ENCODE data around the gene MMP24.

DNA sequence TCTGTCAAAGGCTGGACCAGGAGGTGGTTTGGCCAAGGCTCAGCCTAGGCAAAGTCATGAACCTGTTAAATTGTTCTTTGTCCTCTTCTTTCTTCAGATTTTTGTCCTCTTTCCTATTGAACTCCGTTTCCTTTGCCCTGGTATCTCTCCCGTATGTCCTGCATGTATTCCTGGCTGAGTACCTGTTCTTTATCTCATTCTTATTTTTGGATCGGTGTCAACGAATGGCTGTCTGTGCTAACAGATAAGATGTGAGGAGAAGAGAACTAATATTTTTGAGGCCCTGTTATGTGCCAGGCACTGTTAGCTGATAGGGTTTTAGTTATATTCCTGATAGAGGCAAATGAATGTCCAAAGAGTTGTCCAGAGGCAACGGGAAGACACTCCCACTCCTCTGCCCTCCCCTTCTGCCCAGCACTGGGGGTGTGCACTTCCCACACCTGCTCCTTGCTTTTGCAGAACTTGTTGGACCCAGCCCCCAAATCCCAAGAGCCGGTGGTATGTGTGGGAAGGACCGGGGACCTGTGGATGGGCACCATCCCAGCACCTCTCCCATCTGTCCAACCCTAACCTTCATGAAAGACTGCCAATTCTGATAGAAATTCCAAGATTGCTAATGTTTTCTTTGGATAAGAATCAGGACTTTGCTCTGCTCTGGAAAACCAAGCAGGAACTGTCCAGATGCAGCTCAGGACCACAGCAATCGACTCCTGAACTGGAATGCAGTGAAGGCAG, 30.9 kb downstream of the MMP24 start:
- TF ChIP-seq, protein P1, sequence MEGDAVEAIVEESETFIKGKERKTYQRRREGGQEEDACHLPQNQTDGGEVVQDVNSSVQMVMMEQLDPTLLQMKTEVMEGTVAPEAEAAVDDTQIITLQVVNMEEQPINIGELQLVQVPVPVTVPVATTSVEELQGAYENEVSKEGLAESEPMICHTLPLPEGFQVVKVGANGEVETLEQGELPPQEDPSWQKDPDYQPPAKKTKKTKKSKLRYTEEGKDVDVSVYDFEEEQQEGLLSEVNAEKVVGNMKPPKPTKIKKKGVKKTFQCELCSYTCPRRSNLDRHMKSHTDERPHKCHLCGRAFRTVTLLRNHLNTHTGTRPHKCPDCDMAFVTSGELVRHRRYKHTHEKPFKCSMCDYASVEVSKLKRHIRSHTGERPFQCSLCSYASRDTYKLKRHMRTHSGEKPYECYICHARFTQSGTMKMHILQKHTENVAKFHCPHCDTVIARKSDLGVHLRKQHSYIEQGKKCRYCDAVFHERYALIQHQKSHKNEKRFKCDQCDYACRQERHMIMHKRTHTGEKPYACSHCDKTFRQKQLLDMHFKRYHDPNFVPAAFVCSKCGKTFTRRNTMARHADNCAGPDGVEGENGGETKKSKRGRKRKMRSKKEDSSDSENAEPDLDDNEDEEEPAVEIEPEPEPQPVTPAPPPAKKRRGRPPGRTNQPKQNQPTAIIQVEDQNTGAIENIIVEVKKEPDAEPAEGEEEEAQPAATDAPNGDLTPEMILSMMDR (IDR thresholded peaks at IDR 0.05 in 8 of 11, conservative IDR thresholded peaks at IDR 0.05 in 3 of 11): no peak
- TF ChIP-seq POLR2A (IDR thresholded peaks at IDR 0.05): no peak

All from spleen (tissue), 7 donors.